MM.1S (cell line): ENCODE measurements around the gene ACAA2.

Experiments used
- DNase-seq: peaks from one replicate; pipeline ENCODE4 v3.0.0-alpha.2; 2015
- H2AFZ ChIP-seq: fragments of 300-600 bp; sonication (generic); 2 replicates; pipeline ENCODE4 v1.6.0; 2016; ENCODE audit warnings: antibody characterized with exemption, low read length
- H3F3A ChIP-seq: fragments of 300-600 bp; sonication (generic); 2 replicates; pipeline ENCODE4 v1.6.1; 2016; ENCODE audit warnings: mild to moderate bottlenecking, antibody characterized with exemption, low read length, moderate library complexity, mixed read lengths; ENCODE audit not compliant: insufficient read depth
- H3K27ac ChIP-seq: fragments of 300-600 bp; sonication (generic); 2 replicates; pipeline ENCODE4 v1.5.1; 2016; ENCODE audit warnings: mild to moderate bottlenecking, low read length
- H3K27me3 ChIP-seq: fragments of 300-600 bp; sonication (generic); replicated peaks from 2 replicates; pipeline ENCODE4 v1.6.0; 2016; ENCODE audit warnings: low read length; ENCODE audit not compliant: insufficient read depth
- H3K36me3 ChIP-seq: fragments of 300-600 bp; sonication (generic); replicated peaks from 2 replicates; pipeline ENCODE4 v1.6.1; 2016; ENCODE audit warnings: mild to moderate bottlenecking, low read length, mixed read lengths; ENCODE audit not compliant: insufficient read depth
- H3K4me1 ChIP-seq: fragments of 300-600 bp; sonication (generic); 2 replicates; pipeline ENCODE4 v1.6.1; 2016; ENCODE audit warnings: low read length, mixed read lengths
- H3K4me2 ChIP-seq: fragments of 300-600 bp; sonication (generic); 2 replicates; pipeline ENCODE4 v1.6.0; 2016; ENCODE audit warnings: low read depth, low read length
- H3K4me3 ChIP-seq: fragments of 300-600 bp; sonication (generic); 2 replicates; pipeline ENCODE4 v1.5.1; 2016; ENCODE audit warnings: low read length, mixed read lengths
- H3K79me2 ChIP-seq: fragments of 300-600 bp; sonication (generic); 2 replicates; pipeline ENCODE4 v1.6.1; 2016; ENCODE audit warnings: mixed run types, low read length, mixed read lengths
- H3K9ac ChIP-seq: fragments of 300-600 bp; sonication (generic); 2 replicates; pipeline ENCODE4 v1.6.1; 2016; ENCODE audit warnings: low read length, mixed read lengths
- H3K9me2 ChIP-seq: fragments of 300-600 bp; sonication (generic); replicated peaks from 2 replicates; pipeline ENCODE4 v1.6.1; 2016; ENCODE audit warnings: mild to moderate bottlenecking, low read length, mixed read lengths; ENCODE audit not compliant: insufficient read depth
- H3K9me3 ChIP-seq: fragments of 300-600 bp; sonication (generic); replicated peaks from 2 replicates; pipeline ENCODE4 v1.6.1; 2016; ENCODE audit warnings: mild to moderate bottlenecking, low read length, mixed read lengths; ENCODE audit not compliant: insufficient read depth
- H4K20me1 ChIP-seq: fragments of 300-600 bp; sonication (generic); 2 replicates; pipeline ENCODE4 v1.6.1; 2016; ENCODE audit warnings: mild to moderate bottlenecking, low read length, moderate library complexity, mixed read lengths; ENCODE audit not compliant: insufficient read depth
- CTCF ChIP-seq: fragments of 300-600 bp; sonication (generic); IDR thresholded peaks from 2 replicates; pipeline ENCODE4 v1.5.1; 2016; ENCODE audit warnings: antibody characterized with exemption, low read length, mixed read lengths
- EZH2 ChIP-seq: fragments of 300-600 bp; sonication (generic); optimal IDR thresholded peaks from 2 replicates; pipeline ENCODE3; 2017; ENCODE audit warnings: low read depth, mild to moderate bottlenecking, antibody characterized with exemption, low read length, mixed read lengths
- EZH2phosphoT487 ChIP-seq: fragments of 300-600 bp; sonication (generic); IDR thresholded peaks from 2 replicates; pipeline ENCODE4 v1.6.1; 2018; ENCODE audit warnings: antibody characterized with exemption, low read length

The ACAA2 gene

GRCh38 chr18:49815927-49816326, 2.6 kb upstream of the ACAA2 start:
- Histone ChIP-seq H4K20me1 (no peaks in the 10 kb centered on the region), H3K27ac (no peak overlapping the region), H3K9me2 (no peaks in the 10 kb centered on the region), H3K4me2 (no peak overlapping the region), H2AFZ (no peak overlapping the region), H3K36me3 (no peaks in the 10 kb centered on the region), H3K9ac (no peak overlapping the region), H3K4me1 (peaks cover 32% of the 10 kb centered on the region), H3K9me3 (no peaks in the 10 kb centered on the region), H3K4me3 (no peak overlapping the region), H3K79me2 (peaks cover 28% of the 10 kb centered on the region), H3F3A (peaks cover 25% of the 10 kb centered on the region), H3K27me3 (no peaks in the 10 kb centered on the region)
- TF ChIP-seq CTCF: no peak
- TF ChIP-seq EZH2: no peak
- no peak for TF ChIP-seq EZH2phosphoT487
- no peak for DNase-seq

DNA sequence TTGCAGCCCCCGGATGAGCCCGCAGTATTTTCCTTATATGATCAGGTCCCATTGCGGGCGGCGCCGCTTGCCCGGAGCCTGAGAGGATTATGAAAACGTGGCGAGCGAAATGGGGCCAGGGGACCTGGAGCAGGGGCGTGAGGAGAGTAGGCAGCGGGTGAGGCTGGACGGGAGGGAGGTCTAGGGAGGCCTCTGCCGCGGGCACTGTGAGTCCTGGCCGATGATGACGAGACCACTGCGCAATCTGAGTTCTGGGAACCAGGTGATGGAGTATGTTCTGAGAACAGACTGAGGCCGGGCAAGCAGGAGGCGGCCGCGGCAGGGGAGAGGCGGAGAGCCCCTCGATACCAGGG, 790 bp upstream of the ACAA2 start:
- Histone ChIP-seq H3K9me3 (no peaks in the 10 kb centered on the region), H3K79me2 (peaks cover 44% of the 10 kb centered on the region), H3K27me3 (no peaks in the 10 kb centered on the region), H3K36me3 (no peaks in the 10 kb centered on the region), H3K4me3 (peak overlapping the region; percentile 89), H3F3A (peaks cover 14% of the 10 kb centered on the region), H2AFZ (peak overlapping the region; percentile 87), H3K27ac (peak overlapping the region; percentile 33; the same call in 1 of the 2 replicates), H3K4me2 (peak overlapping the region; percentile 97), H3K9ac (peak overlapping the region; percentile 71), H3K9me2 (no peaks in the 10 kb centered on the region), H4K20me1 (no peaks in the 10 kb centered on the region), H3K4me1 (peaks cover 14% of the 10 kb centered on the region)
- no peak for TF ChIP-seq CTCF
- TF ChIP-seq EZH2phosphoT487: no peak
- no peak for TF ChIP-seq EZH2
- DNase-seq: peak; percentile 41

GRCh38 chr18:49813069-49813318, 339 bp downstream of the ACAA2 start:
- H3K9me3 ChIP-seq: no peaks in the 10 kb centered on the region
- no peaks in the 10 kb centered on the region for H3K9me2 ChIP-seq
- H3K36me3 ChIP-seq: no peaks in the 10 kb centered on the region
- peak overlapping the region; percentile 89 for H3K27ac ChIP-seq
- no peak for TF ChIP-seq CTCF
- H3K27me3 ChIP-seq: no peaks in the 10 kb centered on the region
- H3K4me3 ChIP-seq: peak overlapping the region; percentile 89
- peak; percentile 60 for DNase-seq
- peak overlapping the region; percentile 97 for H3K4me2 ChIP-seq
- H4K20me1 ChIP-seq: no peaks in the 10 kb centered on the region
- peaks cover 55% of the 10 kb centered on the region for H3K79me2 ChIP-seq
- peak overlapping the region; percentile 94 for H2AFZ ChIP-seq
- H3F3A ChIP-seq: peaks cover 13% of the 10 kb centered on the region
- peak overlapping the region; percentile 87 for H3K9ac ChIP-seq
- H3K4me1 ChIP-seq: peaks cover 13% of the 10 kb centered on the region
